Measurements from ENCODE around the gene IL17RB.

IL17RB gene

DNA sequence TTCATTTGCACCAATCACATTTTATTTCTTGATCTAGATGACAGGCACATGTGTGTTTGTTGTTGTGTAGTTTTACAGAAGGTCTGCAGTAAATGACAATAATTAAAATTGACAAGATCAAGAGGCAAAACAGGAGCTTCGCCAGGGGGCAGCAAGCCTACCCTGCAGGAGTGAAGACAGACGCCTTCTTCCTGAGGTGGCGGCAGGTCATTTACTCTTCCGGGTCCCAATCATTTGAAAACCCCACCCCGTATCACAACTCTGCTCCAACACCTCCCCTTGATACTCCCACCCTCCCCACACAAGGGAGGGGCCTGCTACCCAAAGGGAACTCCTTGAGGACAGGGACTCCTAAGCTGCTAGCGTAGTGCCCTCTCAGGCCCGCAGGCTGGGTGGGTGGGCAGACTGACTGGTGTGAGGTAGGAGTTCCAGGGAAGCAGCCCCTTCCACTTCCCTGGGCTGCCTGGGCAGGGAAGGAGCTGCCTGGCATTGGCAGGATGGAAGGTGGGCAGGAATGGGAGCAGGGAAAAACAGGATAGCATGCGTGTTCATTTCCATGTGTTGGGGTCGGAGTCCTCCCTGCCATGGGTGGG is 13.2 kb upstream of the IL17RB start:
- no peak for FAIRE-seq

DNA sequence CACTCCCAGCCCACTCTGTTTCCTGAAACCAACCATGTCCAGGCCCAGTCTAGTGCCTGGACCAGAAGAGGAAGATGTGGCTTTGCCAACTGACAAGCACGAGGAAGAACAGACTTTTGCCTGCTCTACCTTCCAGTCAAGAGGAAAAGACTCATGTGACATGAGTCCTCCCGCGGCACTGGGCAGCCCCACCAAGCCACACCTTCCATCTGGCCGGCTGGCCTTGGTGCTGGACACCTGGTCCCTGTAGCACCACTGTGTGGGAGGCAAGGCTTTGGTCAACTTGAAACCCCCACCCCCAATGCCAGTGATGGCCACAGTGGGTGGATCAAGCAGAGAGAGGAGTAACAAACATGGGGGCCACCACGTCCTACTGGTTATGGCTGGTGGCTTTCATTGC is 12.7 kb upstream of the IL17RB start:
- no peak for FAIRE-seq

DNA sequence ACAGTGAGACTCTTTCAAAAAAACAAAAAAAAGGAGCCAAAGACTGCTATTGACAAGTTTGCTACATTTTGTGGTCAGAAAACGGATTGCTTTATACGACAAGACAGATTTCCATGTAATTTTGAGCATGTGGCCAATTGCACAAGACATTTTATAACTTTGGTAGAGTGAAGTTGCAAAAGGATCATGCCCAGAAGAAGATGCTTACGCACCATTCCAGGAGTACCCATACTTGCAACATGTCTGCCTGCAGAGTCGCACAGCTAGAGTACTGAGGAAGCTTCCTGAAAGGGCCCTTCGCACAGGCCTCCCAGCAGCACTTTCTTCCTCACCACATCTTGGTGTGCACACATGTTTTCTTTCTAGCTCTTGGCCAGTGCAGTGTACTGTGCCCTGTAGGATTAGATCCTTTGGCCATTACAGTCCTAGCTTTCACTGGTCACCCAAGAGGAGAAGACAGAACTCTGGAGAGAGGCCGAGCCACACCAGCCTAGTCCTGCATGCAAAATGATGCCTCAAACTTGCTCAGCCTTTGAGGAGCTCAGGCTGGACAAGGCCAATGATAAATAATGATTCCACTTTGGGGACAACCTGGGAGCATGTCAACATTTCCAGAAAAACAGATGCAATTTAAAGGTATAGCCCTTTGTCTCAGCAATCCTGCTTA is 11.8 kb upstream of the IL17RB start:
- FAIRE-seq, result no peak

DNA sequence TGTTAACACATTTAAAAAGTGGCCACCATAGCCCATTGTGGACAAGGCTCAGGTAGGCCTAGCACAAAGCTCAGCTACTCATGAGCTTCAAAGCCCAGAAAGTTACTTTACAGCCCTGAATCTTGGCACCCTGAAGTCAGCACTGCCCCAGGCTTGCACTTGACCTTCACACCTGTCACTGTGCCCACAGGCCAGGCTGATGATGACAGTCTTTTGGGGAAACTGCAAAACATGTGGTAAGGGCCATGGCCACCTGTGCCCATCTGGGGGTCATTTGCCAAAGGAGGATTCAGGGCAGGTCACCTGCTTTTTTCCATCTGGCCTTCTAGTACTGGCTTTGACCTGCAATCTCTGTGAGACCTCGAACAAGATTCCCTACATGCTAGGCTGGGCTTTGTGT is 11.1 kb upstream of the IL17RB start:
- FAIRE-seq, result no peak

DNA sequence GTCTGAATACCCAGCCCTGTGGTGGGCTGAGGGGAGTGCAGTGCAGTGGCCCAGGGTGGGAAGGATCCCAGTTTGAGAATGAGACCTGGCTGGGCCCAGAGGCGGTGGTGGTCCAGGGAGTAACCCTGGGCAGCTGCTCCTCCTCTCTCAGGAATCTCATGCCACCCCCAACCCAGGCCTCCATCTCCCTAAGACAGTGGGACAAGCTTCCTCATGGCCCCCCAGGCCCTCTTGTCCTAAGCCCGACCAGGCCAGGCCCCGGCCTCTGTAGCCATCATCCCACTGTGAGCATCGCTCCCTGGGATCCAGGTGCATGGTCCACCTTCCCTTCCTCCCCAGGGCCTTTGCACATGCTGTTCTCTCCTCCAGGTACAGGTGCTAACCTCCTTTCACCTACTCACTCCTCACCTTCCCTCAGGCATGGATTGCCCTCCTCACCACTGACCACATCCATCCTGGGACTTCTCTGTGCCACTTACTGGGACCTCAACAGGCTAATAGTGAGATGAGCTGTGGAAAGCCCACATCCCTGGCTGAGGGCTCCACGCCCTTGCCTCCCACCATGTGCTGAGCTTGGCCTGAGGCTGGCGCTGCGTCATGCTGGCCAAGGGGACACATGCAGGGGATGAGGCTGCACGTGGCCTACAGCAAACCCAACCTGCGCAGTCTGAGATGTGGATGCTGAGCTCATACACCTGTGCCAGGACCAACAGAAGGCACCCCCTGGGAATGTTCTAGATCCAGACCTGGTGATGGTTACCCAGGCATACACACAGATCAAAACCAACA is 10.1 kb upstream of the IL17RB start:
- FAIRE-seq, result no peak

DNA sequence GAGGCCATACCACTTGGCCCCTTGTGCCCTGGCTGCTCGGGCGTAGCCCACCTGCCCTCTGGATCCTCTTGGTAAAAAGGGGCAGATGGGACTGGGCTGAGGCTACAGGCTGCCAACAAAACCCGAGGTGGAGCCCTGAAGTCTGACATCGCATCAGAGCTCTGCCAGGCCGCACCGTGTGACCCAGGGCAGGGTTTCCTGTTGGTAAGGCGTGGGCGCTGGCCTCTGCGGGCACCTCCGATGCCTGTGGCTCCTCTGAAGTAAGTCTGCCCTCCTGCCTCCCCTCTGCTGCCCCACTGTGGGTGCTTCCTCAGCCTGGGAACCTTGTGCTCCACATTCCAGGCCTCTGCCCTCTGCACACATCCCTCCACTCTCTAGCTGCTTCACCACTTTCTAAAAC is 9.0 kb upstream of the IL17RB start:
- no peak for FAIRE-seq

DNA sequence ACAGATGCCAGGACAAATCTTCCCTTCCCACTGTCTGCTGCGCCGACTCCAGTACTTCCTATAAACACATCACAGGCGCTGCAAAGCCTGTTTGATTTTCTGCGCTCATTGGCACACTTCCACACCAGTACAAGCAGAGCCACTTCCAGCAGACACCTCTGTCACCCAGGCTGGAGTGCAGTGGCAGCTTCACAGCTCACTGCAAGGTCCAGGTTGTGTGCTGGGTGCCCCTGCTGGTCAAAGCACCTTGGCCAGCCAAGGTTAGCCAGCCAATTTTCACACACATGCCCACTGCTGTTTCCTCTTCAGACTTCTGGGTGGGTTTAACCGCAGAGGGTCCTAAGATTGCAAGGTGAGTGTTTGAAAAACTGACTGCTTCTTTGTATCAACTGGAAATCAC is 5.1 kb upstream of the IL17RB start:
- no peak for FAIRE-seq

DNA sequence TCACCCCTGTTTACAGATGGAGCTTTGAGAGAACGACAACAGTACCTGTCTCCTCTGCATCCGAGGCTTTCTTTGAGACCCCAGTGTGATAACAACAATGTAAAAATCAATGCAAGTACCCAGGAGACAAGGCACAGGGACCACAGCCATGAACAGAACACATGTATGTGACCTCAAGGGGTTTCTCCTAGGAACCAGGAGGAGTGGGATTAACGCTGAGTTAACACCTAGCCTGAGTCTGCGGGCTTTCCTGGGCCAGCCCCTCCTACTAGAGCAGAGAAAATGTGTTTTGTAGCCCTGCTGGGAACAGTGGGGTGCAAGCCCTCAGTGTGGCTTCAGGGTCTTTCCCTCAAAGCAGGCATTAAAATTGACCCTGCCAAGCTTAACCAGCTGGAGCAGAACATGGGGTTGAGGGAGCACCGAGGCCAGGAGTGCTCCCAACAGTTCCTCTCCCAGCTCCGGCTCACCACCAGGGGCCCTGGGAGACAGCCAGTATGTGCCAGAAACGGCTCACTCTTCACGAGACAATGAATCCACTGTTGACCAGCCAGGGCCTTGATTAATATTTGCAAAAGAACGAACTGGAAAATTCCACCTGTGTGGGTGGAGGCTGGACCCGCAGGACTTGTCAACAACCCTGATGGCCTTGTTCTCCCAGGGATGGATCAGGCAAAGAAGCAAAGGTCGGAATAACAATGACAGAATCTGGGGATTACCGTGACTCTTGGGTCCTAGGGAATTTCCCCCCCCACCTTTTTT is 3.8 kb upstream of the IL17RB start:
- FAIRE-seq, result no peak

DNA sequence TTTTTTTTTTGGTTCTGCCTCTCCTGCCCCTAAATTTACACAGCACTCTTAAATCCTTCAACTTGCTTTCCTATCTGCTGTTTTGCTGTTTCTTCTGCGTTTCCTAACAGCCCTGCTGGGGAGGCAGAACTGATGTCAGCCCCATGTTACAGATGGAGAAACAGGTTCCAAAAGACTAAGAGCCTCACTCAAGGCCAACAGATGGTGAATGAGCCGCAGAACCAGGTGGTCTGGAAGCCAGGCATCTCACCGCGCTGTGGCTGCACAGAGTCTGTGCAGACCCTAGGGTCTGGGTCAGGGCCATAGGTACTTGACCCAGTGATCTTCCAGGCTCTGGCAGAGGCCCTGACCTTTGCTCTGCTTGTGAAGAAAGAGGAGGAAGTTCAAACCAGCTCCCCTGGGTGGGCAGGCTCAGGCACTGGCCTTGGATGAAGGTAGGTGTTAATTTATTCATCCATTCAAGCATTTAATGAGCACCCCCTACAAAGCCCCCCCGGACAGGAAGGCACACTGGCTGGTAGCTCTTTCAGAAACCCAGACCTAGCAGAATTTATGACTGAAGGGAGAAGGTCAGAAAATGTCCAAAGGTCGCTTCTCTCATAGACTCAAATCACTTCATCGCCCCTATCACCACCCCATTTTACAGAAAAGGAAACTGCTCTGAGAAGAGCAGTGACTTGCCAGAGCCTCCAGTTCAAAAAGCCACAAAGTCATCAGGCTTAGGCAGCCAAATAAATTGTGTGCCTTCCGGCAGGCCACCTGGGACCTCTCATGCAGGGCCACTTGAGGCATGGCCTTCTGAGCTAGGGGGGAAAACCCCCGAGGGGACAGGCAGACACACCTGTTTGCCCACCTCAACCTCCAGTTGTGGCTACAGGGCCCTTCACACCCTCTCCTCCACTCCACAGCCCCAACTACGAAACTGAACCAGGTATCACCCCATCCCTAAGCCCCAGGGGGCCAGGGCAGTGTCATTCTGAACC is 2.9 kb upstream of the IL17RB start:
- no peak for FAIRE-seq

DNA sequence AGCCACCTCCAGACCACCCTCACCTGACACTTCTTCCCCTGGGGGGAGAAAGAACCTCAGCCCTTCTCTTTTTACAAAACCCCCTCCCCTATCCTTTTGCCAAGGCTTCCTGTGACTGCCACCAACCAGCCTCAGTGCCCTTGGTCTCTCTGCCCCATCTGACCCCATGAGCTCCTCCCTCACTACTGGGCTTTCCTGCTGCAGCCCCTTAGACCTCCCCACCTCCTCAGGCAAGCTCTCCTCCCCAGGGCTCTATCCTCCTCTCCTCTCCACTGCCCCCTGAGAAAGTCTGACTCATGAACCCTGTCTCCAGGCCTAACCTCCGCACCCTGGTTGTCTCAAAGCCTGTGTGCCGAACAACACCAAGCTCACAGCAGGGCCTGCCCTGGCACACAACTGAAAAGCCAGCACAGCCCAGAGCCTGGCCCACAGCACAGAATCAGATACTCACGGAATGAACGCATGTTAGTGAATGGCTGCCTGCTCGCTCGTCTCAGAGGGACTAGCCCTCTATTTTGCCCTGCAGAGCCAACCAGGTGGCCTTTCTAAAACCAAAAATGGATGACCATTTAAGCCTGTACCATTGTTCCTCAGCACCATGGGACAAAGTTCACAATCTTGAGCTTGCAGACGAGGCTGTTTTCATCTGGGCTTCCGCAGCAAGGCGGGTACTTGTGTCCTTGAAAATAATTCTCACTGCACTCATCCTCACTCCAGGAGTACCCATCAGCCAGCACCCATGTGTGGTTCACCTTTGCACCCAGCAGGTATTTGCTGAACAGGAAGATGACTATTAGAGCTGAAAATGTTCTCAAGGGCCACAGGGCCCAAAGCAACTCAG is 1.9 kb upstream of the IL17RB start:
- no peak for FAIRE-seq

DNA sequence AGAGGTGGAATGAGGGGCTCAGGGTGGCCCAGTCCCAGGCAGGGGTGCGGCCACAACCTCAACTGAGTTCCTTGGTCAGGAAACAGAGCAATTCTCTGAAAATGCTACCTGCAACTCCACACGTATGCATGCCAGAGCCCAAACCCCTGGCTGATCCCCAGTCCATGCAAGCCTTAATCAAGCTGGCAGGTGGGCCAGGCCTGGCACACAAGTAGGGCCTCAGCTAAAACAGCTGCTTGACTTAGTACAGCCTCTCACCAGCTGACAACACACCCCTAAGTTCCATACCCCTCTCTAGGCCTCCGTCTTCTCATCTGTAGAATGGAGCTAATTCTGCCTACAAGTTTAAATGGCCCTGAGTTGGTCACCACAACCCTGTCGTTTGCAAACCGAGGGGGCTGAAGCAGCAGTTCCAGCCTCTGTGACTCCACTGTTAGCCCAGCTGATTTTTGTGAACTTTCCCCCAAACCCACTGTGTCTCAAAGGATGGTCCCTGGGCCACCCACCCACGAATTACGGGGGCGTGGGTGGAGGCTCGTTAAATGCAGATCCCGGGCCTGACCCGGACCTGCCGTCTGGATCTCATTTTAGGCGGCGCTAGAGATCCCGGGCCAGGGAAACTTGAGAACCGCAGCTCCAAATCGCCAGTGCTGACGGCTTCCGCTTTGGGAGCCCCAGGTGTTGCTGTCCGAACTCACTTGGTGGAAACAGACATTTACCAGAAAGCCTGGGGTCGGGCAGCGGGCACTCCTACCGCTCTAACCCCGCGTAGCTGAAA is 1.1 kb upstream of the IL17RB start:
- FAIRE-seq, result no peak

DNA sequence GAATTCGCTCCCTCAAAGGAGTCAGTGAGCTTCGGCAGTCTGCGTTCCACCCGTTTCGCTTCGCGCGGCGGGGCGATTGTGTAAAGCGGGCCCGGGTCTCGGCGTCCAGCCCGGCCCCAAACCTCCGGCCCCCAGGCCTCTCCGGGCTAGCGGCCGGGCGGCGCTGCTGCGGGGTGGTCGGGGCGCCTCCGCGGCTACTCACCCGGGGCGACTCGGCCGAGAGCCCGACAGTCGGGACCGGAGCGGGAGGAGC is 561 bp upstream of the IL17RB start:
- no peak for FAIRE-seq

DNA sequence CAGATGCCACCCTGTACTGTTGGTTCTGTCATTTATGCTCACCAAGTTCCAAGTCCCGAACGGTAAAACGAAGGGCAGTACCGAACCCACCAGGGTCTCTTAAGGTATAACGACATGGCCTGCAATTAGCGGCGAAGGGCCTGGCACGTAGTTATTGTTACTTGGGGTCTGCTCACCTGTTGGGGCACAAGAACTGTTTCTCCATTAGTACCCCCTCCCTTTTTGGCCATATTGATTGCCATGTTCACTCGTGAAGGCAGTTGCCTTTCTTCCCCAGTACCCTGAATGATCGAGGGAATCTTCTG is 435 bp downstream of the IL17RB start:
- FAIRE-seq, result no peak

DNA sequence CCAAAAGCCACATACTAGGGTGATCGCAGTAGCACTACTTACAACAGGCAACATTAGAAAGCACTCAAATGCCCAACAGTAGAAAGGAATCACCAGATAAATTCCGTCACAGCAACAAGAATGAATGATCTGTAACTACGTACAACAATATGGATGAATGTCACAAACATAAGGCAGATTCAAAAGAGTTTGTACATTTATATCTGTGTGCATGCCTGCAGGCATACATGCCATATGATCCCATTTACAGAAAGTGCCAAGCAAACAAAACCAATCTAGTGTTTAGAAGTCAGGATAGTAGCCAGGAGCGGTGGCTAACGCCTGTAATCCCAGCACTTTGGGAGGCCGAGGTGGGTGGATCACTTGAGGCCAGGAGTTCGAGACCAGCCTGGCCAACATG is 3.5 kb downstream of the IL17RB start:
- no peak for FAIRE-seq

DNA sequence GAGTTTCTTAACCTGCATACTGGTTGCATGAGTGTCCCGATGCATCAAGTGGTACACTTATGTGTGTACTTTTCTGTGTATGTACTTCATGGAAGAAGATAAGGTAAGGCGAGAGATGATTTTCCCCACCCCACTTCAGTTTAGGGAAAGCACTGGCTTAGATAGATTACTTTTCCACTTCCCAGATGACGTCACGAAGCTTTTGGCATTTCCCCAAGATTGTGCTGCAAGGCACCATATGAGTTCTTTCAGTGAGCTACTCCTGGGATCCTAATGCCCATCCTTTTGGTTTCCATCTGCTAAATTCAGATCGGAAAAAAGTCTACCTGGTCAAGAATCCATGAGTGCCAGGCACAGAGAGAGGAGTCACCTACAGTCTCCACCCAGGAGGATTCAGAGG is 4.5 kb downstream of the IL17RB start:
- FAIRE-seq, result no peak

DNA sequence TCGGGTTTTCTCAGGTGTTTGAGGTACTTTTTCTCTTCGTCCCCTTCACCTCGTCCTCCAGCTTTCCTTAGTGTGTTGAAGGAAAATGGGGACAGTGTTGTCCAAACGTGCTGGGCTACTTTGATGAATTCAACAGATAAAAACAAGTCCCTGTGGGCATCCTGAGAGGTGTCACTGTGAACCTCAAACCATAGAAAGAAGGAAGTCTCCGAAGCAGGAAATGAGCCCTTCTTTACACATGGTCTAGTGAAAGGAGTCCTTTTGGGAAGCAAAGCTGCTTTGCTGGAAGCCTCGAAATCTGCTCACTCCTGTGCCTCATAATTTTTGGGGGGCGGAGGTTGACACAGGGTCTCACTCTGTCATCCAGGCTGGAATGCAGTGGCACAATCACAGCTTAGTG is 10.6 kb downstream of the IL17RB start:
- no peak for FAIRE-seq

DNA sequence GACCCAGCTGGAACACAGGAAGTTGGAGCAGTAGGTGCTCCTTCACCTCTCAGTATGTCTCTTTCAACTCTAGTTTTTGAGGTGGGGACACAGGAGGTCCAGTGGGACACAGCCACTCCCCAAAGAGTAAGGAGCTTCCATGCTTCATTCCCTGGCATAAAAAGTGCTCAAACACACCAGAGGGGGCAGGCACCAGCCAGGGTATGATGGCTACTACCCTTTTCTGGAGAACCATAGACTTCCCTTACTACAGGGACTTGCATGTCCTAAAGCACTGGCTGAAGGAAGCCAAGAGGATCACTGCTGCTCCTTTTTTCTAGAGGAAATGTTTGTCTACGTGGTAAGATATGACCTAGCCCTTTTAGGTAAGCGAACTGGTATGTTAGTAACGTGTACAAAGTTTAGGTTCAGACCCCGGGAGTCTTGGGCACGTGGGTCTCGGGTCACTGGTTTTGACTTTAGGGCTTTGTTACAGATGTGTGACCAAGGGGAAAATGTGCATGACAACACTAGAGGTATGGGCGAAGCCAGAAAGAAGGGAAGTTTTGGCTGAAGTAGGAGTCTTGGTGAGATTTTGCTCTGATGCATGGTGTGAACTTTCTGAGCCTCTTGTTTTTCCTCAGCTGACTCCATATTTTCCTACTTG is 11.9 kb downstream of the IL17RB start:
- FAIRE-seq, result no peak

DNA sequence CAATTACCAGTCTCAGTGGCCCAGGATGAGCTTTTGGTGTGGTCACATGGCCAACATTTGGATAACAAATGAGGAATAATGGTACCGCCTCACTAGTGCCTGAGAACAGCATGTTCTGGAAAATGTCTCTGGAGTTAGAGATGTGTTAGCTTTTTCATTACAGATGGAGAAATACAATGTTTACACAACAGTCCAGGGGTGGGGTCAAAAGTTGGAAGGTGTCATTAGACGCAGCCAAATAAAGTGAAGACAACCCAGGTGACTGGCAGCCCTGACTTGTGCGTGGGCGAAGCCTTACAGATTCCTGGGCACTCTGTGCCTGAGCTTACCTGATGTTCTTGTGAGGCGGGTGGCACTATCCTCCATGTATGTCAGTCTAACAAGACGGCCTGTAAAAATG is 12.8 kb downstream of the IL17RB start:
- FAIRE-seq, result no peak

DNA sequence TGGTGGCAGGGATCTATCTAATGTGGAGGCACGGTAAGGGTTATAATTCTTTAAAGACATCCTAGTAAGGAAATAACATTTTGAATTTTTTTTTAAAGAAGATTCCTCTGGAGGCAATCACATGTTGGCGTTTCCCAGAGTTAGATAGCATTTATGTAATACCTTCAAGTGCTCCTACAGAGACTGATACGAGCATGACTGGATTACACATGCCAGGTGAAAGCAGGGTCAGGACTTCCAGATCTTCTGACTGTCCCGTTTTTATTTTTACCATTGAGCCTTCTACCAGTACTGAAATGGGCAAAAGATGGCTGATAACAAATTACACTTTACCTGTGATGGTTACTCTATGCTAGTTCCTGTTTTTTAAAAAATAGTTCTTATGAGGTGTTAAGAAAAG is 13.8 kb downstream of the IL17RB start:
- FAIRE-seq, result no peak

DNA sequence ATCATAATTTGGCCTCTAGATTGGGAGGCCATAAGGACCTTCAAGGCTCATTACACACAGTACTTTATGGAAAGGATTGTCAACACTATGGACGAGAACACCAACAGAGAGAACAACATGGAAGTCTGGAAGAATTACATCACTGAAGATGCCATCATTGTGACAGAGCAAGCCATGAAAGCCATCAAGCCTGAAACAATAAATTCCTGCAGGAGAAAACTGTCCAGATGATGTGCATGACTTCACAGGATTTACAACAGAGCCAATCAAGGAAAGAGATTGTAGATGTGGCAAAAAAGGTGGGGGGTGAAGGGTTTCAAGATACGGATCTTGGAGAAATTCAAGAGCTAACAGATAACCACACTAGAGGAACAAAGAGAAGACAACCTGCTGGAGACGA is 15.9 kb downstream of the IL17RB start:
- no peak for FAIRE-seq

DNA sequence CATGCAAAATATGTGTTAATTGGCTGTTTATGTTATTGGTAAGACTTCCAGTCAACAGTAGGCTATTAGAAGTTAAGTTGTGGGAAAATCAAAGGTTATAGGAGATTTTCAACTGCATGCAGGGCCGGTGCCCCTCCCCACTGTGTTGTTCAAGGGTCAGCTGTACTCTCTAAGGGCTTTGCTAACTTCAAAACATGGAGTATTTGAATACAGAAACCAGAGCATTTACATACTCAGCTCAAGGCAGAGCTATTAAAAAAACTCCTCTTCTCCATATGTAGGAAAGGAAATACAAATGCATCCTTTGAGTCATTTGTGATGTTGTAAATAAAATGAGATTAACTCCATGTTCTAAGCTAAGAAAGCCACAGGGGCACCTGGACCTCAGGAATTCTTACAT is 16.8 kb downstream of the IL17RB start:
- FAIRE-seq, result no peak
